ENCODE results near the gene EIF4G2. TPM values are rescaled to one million over a fixed set of nuclear protein-coding genes. Genes with fewer than 3 reads are reported as not detected.

EIF4G2 gene
- total and polyA plus RNA-seq, 8 donors: 835 to 1,027 (median 941) TPM

- ATAC-seq (no peak), DNase-seq (no peak)
- no peaks in the 10 kb centered on the region for H3K27me3 ChIP-seq
- no peaks in the 10 kb centered on the region for H3K4me1 ChIP-seq
- H3K27ac ChIP-seq: no peak overlapping the region
- intact Hi-C loops (cut with DNase I): no loop called here
- no peak for TF ChIP-seq CTCF (IDR thresholded peaks at IDR 0.05)
- no peaks in the 10 kb centered on the region for H3K9me3 ChIP-seq
- H3K4me3 ChIP-seq: no peak overlapping the region
- no peaks in the 10 kb centered on the region for H3K36me3 ChIP-seq
These were observed 44.3 kb downstream of the EIF4G2 start for GRCh38 chr11:10764412-10764811.

GRCh38 chr11:10763766-10764165, 45.0 kb downstream of the EIF4G2 start:
- DNase-seq (no peak), ATAC-seq (no peak)
- no peak for TF ChIP-seq CTCF (IDR thresholded peaks at IDR 0.05)
- no peaks in the 10 kb centered on the region for H3K4me1 ChIP-seq
- H3K27me3 ChIP-seq: no peaks in the 10 kb centered on the region
- H3K27ac ChIP-seq: no peak overlapping the region
- intact Hi-C loops (cut with DNase I): no loop called here
- H3K36me3 ChIP-seq: no peaks in the 10 kb centered on the region
- no peak overlapping the region for H3K4me3 ChIP-seq
- H3K9me3 ChIP-seq: no peaks in the 10 kb centered on the region

- Histone ChIP-seq H3K36me3 (peaks cover 0 to 8% of the 10 kb centered on the region in 2 donors), H3K4me1 (no peaks in the 10 kb centered on the region), H3K27me3 (no peaks in the 10 kb centered on the region), H3K9me3 (no peaks in the 10 kb centered on the region), H3K27ac (no peak overlapping the region), H3K4me3 (no peak overlapping the region)
- intact Hi-C loops (cut with DNase I): no loop called here
- ATAC-seq (no peak), DNase-seq (no peak)
- no peak for TF ChIP-seq CTCF (IDR thresholded peaks at IDR 0.05)
These were observed 45.8 kb downstream of the EIF4G2 start for GRCh38 chr11:10762913-10763421.

- Histone ChIP-seq H3K27ac (no peak overlapping the region), H3K36me3 (peaks cover 0 to 15% of the 10 kb centered on the region in 2 donors), H3K4me1 (no peaks in the 10 kb centered on the region), H3K9me3 (no peaks in the 10 kb centered on the region), H3K27me3 (no peaks in the 10 kb centered on the region), H3K4me3 (no peak overlapping the region)
- DNase-seq: no peak
- TF ChIP-seq CTCF (IDR thresholded peaks at IDR 0.05): no peak
- intact Hi-C loops (cut with DNase I): no loop called here
- ATAC-seq: no peak
These were observed 46.5 kb downstream of the EIF4G2 start for GRCh38 chr11:10762185-10762584.

- ATAC-seq (no peak), DNase-seq (no peak)
- H3K36me3 ChIP-seq: peaks cover 0 to 25% of the 10 kb centered on the region in 2 donors
- H3K4me3 ChIP-seq: no peak overlapping the region
- H3K4me1 ChIP-seq: no peaks in the 10 kb centered on the region
- H3K9me3 ChIP-seq: no peaks in the 10 kb centered on the region
- no peak for TF ChIP-seq CTCF (IDR thresholded peaks at IDR 0.05)
- H3K27ac ChIP-seq: no peak overlapping the region
- H3K27me3 ChIP-seq: no peaks in the 10 kb centered on the region
- intact Hi-C loops (cut with DNase I): no loop called here
These were observed 47.5 kb downstream of the EIF4G2 start for GRCh38 chr11:10761085-10761698.
